Hematopoietic multipotent progenitor cell treated with erythropoietin and hydrocortisone succinate and interleukin-3 and kit ligand, for 8 days (in vitro differentiated cells): ENCODE measurements around the gene WBP2NL.
"Not testable (repeated sequence)": the region's sequence is repeated elsewhere in the genome, so short reads cannot be mapped to it uniquely, and the experiment has no call there.

Source experiments
- DNase-seq: peaks from one replicate; pipeline ENCODE4 v3.0.0-alpha.2; 2015

Gene WBP2NL

DNA sequence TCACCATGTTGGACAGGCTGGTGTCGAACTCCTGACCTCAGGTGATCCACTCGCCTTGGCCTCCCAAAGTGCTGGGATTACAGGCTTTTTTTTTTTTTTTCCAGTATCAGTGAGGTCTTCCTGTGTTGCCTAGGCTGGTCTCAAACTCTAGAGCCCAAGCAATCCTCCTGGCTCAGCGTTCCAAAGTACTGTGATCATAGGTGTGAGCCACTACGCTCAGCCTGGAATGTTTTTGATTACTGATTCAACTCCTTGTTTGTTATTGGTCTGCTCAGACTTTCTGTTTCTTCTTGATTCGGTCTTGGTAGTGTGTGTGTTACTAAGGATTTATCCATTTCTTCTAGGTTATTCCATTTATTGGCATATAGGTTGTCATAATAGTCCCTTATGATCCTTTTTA lies 40.7 kb downstream of the WBP2NL start:
- DNase-seq: no peak

DNA sequence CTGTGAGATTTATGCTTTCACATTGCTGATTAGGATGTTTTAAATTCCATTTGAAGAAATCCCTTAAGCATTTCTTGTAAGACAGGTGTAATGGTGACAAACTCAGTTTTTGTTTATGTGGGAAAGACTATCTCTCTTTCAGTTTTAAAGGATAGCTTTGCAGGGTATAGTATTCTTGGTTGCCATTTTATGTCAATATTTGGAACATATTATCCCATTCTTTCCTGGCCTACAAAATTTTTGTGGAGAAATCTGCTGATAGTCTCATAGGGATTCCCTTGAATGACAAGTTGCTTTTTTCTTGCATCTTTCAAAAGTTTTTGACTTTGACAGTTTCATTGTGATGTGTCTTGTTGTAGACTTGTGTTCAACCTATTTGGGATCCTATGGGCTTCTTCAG lies 43.2 kb downstream of the WBP2NL start:
- no peak for DNase-seq

- DNase-seq: no peak
Measured at GRCh38 chr22:42050641-42051180, 52.1 kb downstream of the WBP2NL start.

- no peak for DNase-seq
Measured at GRCh38 chr22:42052765-42053164, 54.2 kb downstream of the WBP2NL start.

DNA sequence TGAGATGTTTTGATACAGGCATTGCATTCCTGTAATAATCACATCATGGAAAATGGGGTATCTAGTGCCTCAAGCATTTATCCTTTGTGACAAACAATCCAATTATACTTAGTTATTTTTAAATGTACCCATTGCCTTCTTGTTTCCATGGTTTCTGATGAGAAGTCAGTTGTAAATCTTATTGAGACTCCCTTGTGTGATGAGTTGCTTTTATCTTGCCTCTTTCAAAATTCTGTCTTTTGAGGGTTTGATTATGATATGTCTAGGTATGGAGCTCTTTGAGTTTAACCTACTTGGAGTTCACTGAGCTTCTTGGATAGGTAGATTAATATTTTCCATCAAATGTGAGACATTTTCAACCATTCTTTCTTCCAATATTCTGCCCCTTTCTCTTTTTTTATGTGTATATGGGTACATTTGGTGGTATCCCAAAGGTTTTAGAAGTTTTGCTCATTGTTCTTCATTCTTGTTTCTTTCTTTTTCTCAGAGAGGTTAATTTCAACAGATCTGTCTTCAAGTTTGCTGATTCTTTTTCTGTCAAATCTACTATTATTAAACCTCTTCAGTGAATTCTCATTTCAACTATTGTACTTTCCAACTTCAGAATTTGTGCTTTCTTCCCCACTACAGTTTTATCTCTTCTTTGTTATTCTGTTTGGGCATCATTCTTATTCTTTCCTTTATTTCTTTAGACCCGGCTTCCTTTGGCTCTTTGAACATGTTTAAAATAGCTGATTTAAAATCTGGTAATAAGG lies 58.3 kb downstream of the WBP2NL start:
- DNase-seq: no peak

DNA sequence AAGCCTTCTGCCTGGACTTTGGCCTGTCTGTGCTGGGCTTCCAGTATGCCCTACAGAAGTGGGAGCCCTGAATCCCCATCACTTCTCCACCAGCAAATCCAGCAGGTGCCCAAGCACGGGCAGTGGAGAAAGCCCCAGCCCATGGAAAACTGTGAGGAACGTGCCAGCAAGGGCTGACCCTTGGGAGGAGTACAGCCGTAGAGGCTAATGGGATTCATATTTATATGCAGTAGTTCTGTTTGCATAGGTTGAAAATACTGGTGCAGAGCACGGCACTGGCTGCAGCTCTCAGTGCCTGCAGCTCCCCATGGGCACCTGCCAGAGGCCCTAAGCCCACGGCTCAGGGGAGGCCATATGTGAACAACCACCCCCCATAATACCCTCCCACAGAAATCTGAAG lies 61.9 kb downstream of the WBP2NL start:
- no peak for DNase-seq

GRCh38 chr22:42061041-42061440 lies 62.5 kb downstream of the WBP2NL start:
- no peak for DNase-seq

- no peak for DNase-seq
Measured at GRCh38 chr22:42062506-42063170, 64.0 kb downstream of the WBP2NL start.

DNA sequence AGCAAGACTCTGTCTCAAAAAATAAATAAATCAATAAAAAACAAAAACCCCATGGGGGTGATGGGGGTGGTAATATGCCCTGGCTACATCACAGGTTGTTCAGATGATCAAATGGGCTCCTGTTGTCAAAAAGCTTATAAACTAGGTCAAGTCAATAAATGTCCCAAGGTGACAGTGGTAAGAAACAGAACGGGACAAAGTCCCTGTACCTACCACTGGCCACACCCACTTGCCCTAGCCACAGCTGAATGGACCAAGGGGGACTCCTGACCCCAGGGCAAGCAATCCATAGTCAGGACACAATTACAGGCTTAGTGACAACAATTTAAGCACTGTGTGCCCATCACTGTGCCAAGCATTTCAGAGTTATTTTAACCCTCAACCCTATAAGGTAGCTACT lies 66.0 kb downstream of the WBP2NL start:
- no peak for DNase-seq

- no peak for DNase-seq
Measured at GRCh38 chr22:42065438-42066125, 67.0 kb downstream of the WBP2NL start.

DNA sequence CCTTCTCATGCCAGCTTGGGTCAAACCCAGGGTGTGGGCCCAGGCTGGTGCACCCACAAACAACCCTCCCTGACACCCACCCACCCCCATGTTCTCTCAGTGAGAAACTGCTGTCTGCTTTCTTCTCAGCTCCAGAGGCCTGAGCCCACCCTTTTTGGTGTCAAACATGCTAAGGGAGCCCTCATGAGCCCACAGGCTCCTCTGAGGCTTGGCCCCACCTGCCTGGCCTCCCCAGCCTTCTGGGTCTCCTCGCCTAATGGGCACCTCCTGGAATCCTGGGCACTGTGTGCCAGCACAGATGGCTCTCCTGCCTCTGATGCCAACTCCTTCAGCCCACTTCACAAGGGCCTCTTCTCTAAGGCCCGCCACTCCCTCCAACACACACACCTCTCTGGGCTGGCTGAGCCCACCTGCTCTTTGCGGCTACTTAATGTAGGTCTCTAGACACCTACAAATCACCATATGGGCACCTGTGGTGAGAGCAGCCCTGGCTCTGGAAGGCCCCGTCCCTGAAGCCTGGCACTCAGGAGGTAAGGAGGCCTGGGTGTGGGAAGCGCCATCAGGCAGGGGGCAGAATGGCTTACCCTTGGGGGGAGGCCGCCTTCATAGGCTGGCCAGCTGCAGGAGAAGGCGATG lies 67.7 kb downstream of the WBP2NL start:
- no peak for DNase-seq

DNA sequence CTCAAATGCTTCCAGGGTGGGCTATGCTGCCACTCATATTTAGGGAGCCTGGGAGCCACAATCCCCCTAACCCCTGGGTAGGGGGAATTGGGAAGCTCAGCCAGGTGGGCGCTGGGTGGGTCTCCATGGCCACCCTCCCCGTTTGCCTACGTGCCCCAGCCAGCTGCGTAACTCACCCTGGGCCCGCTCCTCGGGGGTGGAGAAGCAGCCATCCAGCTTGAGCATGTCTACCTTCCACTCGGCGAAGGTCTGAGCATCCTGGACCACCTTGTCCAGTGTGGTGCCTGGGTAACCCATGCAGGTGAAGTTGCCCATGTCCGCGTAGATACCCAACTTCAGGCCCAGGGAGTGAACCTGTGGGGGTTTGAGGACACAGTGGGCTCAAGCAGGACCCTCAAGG lies 68.3 kb downstream of the WBP2NL start:
- no peak for DNase-seq

- no peak for DNase-seq
Measured at GRCh38 chr22:42067671-42068251, 69.2 kb downstream of the WBP2NL start.

DNA sequence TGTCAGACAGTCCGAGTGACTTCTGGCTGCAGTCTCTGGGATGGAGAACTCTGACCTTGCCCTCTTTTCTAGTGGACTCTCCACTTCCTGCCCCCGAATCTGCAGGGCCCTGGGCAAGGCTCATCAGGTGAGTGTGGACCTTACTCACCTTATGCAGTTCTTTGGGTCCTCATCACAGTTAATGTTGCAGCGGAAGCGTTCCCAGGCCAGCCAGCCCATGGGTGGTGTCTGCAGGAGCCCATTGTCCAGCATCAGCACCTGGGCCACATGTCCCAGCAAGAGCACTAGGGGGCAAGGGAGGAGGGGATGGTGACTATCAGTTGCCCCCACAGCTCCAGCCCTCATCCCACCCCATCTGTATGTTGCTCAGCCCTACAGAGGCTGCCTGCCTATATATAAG lies 69.7 kb downstream of the WBP2NL start:
- DNase-seq: no peak

GRCh38 chr22:42069801-42070516 lies 71.4 kb downstream of the WBP2NL start:
- peak; percentile 45 for DNase-seq

- DNase-seq: peak; percentile 99
Measured at GRCh38 chr22:42070517-42071422, 72.2 kb downstream of the WBP2NL start, which contains the start of gene NAGA. TSS of gene NAGA (minus strand) at chr22:42070812. CDS start at chr22:42070297, 515 bp downstream.

- DNase-seq: not testable (repeated sequence)
Measured at GRCh38 chr22:42071508-42071907, 72.9 kb downstream of the WBP2NL start.

DNA sequence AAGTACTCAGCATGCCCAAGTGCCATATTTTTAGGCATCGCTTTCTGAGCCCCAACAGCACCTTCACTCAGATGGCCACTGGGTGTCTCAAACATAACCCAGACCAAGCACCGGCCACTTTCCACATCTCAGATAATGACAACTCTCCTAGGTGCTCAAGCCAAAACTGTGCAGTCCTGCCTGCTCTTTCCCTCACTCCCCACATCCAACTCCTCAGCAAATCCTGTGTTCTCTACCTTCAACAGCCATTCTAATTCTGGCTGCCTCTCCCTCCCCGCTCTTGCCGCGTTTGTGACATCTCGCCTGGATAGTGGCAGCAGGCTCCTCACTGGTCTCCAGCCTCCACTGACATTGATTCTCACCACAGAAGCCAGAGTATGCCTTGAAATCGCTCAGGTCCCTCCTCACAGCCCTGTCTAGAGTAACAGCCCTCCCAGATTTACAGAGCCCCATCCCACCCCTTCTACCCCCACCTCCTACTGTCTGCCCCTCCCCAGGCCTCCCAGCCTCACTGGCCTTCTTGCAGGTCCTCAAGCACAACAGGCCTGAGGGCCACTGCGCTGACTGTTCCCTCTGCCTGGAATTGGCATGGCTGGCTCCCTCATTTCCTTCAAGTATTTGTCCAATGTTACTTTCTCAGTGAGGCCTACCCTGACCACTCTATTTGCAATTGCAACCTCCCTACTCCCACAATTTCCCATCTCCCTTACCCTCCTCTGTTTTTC lies 74.2 kb downstream of the WBP2NL start:
- peak; percentile 55 for DNase-seq

- no peak for DNase-seq
Measured at GRCh38 chr22:42073621-42074041, 75.0 kb downstream of the WBP2NL start.
